Suppressor macrophage treated with lipopolysaccharide for 4 hours (primary cell): ENCODE measurements around the gene BMPER.

Source experiments
- DNase-seq: peaks from one replicate; pipeline ENCODE4 v3.0.0-alpha.2; 2020

BMPER gene

DNA sequence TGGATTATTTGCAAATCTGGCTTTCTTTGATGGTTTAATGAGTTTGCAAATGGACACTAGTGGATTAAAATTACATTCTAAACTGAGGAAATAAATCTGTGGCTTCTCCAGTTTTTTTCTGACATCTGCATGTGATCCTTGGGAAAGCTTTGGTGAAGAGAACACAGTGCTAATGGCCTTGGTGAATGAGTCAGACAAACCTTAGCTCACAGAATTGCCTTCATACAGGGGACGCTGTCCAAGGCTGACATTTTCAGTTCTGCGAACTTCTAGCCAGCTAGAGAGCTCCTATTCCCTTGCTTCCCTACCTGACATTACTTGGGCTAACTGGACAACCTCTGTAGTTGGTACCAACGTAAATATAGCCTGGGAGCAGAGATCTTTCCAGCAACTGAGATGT is 21.2 kb downstream of the BMPER start:
- DNase-seq: no peak

DNA sequence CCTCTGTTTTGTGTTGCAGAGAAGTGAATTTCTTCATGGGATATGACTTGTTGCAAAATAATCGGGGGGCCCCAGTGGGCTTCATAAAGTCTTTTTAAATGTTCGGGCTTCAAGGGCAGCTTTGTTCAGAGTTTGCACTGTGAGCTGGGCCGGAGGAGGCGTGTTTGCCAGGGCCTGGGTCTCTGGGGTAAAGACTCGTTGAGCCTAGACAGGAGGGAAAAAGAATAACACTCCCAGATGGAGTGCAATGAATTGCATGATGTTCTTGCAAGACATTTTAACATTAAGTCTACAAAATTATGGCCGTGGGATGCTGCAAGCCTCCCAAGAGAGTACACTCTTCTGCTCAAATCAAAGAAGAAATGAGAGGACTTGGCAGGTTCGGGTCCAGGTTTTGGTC is 23.6 kb downstream of the BMPER start:
- no peak for DNase-seq

- no peak for DNase-seq
Measured at GRCh38 chr7:33932221-33932620, 26.9 kb downstream of the BMPER start.

DNA sequence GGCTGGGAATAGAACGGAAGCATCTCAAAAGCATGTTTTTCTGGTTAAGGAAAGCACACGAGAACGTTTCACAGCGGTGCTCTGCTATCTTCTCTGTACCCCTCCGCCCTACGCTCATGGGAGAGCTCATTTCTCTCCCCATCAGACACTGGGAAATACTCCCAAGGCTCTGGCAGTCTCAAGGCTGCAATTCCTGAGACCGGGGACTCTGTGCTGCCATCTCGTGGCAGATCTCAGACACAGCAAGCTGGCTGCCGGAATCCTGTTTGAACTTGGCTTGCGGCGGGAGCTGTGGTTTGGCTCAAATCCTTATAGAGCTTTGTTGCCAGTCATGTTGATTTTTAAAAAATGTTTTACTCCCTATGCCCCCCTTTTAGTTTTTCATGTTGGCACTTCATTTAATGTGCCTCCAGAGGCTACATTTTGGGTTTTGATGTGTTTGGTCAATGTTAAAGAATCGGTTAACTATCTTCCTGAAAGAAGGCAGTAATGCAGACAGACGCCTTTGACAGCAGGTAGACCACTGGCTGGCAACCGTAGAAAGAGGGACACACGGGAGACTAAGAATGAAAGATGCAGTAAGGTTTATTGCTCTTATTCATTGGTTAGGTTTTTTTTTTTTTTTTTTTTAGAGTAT is 27.6 kb downstream of the BMPER start:
- DNase-seq: peak; percentile 71

DNA sequence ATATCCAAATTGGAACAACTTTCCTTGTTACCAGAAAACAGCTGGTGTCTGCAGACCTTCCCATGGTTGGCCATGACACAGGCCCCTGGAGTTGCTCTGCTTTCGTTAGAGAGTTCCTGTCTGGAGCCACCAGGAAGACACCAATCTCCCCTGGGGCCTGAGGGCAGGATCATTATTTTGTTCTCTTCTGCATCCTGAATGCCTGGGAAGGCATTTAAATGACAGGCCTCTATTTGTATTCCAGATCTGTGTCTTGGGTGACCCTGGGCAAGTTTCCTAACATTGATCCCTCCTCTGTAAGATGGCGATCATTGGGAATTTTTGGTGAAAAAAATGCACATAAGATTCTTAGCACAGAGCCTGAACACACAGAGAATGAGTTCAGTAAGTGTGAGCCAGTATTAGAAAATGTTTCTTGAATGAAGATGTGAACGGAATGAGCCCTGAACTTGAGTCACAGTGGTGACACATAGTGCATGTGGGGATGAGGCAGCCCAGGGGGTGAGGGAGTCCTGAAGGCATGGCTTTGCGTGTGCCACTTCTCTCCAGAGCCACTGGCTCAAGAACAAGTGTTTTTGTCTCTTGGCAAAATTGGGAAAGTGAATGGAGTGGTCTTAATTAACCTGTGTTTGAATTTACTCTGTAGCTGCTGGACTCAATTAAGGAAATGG is 28.4 kb downstream of the BMPER start:
- peak; percentile 31 for DNase-seq

DNA sequence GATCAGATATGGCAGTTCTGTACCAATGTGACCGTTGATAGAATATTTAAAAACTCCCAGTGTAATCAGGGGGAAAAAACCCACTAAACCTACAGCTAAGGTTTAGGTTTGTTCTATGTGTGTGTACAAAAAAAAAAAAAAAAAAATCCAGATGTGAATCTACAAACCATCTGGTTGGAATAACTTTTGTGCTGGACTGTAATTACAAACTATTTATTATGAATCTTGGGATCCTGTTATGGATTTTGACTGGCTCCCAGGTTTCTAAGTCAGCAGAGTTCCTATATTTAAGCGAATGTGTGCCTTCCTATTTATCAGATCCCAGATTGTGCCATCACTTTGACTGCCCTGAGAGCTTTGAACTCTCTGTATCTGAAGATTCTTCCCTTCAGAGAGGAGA is 29.1 kb downstream of the BMPER start:
- DNase-seq: no peak

DNA sequence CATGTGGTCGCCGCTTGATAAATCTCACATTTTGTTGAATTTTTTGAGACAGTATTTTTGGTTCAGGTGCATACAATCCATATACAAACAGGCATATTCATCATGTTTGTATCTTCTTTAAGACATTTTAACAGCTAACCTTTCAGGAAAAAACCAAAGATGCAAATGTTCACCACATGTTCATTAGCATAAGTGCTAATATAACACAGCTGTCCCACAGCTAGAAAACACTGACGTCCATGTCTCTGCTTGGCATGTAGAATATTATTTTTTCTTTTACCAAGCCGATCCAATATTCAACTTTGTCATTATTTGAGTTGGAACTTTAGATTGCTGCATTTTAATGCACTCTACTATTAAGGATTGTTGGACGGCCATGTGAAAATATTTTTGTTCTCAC is 31.2 kb downstream of the BMPER start:
- DNase-seq: no peak

DNA sequence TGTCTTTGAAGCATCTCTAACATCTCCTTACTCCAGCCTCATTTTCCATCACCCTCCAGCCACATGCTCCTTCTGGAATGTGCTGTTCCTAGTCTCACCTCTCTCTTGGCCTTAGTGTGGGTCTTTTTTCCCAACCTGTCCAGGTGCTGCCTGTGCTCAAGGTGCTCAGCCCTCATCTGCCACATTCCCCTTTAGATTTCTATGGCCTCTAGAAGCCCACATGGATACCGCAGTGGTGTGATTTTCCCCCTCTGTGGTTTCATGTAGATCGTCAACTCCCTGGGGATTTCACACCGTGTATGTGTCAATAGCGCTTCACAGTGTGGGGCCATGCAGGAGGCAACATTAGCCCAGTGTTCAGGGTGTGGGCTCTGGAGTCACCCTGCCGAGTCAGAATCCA is 32.5 kb downstream of the BMPER start:
- DNase-seq: no peak

DNA sequence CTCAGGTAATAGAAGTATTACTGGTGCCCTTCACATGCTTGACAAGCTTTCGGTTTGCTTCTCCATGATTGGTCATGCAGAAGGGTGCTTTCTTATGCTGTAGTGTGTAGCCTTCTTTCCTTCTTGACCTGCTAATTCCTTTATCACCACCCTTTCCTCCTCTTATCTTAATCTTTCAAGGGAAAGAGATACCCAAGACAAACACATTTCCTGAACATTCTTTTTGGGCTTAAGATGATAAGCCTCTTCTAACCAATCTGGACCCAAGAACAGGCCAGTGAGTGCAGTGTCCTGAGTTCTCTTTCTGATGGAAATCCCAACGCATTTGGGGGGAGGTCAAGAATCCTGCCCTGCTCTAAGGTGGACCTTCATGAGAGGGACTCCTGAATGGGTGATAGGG is 33.8 kb downstream of the BMPER start:
- no peak for DNase-seq

DNA sequence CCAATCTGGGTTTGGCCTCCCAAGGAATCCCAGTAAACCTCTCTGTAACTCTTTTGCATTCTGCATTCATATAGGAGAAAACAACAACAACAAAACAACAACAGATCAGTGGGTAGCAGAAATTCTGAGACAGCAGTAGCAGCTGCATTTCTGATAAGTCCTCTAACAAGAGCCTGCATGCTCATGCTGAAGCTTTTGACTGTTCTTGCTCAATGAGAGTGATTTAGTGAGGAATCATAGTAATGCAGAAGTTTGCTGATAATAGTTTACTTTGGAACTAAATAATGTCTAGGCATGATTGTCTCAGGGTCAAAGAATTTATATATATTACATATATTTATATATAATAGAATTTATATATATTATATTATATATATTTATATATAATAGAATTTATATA is 35.2 kb downstream of the BMPER start:
- DNase-seq: no peak

DNA sequence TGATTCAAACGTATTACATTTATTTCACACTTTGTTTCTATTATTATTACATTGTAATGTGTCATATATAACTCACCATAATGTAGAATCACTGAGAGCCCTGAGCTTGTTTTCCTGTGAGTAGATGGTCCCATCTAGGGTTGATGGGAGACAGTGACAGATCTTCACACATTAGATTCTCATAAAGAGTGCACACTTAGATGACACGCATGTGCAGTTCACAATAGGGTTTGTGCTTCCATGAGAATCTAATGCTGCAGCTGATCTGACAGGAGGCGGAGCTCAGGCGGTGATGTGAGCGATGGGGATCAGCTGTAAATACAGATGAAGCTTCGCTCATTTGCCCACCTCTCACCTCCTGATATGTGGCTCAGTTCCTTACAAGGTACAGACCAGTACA is 36.1 kb downstream of the BMPER start:
- no peak for DNase-seq

DNA sequence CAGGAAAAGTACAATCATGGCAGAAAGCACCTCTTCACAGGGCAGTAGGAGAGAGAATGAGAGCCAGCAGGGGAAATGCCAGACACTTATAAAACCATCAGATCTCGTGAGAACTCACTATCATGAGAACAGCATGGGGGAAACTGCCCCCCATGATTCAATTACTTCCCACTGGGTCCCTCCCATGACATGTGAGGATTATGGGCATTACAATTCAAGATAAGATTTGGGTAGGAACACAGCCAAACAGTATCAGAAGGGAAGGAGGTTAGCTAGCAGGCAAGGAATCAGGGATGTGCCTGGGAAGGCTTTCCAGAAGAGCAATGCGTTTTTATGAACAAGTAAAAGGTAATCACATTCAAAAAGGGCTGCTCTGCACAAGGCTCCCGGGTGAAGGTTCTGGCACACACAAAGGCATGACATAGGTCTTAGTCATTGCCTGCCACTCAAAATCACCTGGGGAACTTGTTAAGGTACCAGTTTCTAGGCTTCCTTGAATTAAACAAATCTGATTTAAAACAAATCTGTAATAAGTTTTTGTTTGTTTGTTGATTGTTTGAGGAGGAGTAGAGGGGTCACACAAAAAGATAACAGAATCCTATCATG is 40.9 kb downstream of the BMPER start:
- no peak for DNase-seq

DNA sequence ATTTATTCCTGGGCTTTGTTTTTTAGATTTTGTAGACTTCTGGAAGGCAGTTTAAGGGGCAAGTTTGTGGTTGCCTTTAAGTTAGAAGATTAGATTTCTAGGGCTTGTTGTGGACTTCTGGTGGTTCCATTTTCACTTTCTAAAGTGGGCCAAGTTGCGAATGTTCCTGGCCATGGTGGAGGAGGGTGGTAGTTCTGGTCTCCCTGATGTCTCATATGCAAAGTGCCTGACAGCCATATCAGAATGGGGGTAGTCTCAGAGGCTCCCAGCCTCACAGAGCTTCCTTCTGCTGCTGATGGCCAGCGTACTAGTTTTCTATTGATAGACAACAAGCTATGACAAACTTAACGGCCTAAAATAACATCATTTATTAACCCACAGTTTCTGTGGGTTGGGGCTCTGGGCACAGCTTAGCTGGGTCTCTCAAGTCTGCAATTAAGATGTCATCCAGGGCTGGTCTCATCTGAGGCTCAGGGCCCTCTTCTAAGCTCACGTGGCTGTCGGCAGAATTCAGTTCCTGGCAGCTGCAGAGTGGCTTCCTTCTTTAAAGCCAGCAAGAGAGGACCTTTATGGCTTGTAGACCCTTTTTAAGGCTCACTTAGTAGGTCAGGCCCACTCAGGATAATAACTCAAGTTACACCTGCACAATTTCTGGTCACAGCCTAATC is 44.8 kb downstream of the BMPER start:
- no peak for DNase-seq

DNA sequence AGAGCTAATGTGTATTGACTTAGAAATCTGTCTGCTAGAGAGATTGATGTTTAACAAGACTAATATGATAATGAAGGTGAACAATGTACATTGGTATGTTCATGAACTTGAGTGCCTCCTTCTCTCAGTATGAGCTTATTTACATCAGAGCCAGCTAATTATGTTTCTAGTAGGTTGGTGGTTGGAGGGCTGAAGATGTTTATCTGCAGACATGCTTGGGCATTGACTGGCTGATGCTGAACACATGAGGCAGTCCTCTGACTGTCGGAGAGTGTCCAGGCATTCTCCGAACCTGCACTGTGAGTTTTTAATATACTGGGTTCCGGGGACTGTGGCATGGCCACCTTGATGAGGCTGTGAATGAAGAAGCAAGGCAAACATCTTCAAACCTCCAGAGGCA is 47.5 kb downstream of the BMPER start:
- DNase-seq: no peak

- DNase-seq: no peak
Measured at GRCh38 chr7:33958104-33958503, 52.8 kb downstream of the BMPER start.

GRCh38 chr7:33959676-33960075 is 54.3 kb downstream of the BMPER start:
- DNase-seq: no peak

GRCh38 chr7:33961948-33962347 is 56.6 kb downstream of the BMPER start:
- no peak for DNase-seq

DNA sequence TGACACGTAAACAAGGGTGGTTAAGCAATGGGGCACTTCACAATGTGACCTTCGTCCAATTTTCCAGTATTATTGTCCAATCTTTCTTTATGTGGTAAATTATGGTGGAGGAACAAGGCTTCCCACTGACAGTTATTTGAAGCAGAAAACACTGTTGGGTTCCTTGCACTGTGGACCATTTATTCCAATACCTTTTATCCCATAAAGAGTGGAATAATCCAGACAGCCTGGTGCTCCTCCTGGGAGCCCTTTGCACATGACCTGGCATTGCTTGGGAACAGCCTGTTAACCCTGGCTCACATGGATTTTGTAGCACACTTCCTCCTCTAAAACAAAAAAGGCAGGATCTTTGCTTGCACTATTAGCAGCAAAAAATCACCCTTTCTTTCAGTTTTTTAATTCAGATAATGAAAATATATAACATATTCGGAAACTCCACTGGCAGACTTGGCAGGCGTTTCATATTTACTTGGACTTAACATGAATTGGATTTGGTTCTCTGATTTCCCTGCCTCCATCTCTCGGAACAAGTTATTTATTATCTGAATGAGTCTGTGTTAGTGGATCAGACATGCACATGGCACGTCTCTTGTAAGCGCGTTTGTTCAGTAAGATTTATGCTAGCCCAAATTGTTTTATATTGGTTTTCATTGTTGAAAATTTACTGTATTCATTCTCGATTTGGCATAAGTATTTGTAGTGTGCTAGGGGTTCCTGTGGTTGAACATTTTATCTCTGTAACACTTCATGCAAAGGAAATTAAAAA is 59.3 kb downstream of the BMPER start:
- DNase-seq: no peak

DNA sequence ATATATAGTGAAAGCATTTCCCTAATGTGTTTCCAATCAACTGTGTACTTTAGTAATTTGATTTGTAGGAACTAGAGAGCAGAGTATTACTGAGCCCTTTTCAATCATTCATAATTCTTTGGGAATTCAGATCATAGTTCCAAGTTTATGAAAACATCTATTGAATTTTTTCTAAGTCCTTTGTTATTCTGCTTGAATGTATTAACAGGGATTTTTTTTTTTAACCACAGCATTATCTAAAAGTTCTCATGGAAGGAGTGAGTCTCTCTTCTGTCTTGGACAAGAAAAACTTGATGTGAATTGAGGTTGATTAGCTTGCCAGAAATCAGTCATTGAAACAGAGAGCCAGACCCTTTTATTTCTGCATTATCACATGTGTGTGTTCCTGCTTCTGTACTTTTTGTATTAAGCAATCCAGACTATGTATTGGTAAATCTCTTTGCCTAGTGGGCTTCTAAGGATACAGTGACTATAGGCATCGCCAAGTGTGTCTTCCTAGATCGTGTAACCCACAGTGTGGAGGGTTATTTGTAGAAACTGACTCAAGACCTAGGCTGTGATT is 59.9 kb downstream of the BMPER start:
- no peak for DNase-seq

GRCh38 chr7:33968591-33968990 is 63.3 kb downstream of the BMPER start:
- DNase-seq: no peak

GRCh38 chr7:33970536-33970935 is 65.2 kb downstream of the BMPER start:
- DNase-seq: no peak

DNA sequence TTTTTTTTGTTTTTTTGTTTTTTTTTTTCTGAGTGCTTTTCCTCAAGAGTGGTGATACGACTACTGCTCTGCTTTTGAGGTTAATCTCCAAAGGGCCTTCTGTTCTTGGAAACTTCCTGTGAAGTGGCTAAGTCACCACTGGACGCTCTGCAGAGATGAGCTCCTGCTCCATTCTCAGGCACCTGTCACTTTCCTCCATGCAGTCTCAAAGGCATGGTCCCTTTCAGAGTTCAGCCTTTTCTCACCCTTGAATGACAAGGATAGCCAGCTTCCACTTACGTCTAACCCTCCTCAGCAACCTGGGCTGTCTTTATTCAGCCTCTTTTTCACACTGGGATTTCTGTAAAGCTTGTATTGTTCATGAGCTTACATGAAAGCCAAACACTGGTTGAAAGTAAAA is 65.8 kb downstream of the BMPER start:
- no peak for DNase-seq
